Stimulated activated CD4-positive, alpha-beta T cell treated with anti-CD3 and anti-CD28 coated beads, Interleukin-2, amount 100 ng/mL, for 4 hours (primary cell): Measurements from ENCODE around the gene UGT1A3.
"Not testable (repeated sequence)": the region's sequence is repeated elsewhere in the genome, so short reads cannot be mapped to it uniquely, and the experiment has no call there.

ENCODE experiments used
- DNase-seq: peaks from one replicate; pipeline ENCODE4 v3.0.0-alpha.2; 2020; ENCODE audit warnings: low read depth

UGT1A3 gene

DNA sequence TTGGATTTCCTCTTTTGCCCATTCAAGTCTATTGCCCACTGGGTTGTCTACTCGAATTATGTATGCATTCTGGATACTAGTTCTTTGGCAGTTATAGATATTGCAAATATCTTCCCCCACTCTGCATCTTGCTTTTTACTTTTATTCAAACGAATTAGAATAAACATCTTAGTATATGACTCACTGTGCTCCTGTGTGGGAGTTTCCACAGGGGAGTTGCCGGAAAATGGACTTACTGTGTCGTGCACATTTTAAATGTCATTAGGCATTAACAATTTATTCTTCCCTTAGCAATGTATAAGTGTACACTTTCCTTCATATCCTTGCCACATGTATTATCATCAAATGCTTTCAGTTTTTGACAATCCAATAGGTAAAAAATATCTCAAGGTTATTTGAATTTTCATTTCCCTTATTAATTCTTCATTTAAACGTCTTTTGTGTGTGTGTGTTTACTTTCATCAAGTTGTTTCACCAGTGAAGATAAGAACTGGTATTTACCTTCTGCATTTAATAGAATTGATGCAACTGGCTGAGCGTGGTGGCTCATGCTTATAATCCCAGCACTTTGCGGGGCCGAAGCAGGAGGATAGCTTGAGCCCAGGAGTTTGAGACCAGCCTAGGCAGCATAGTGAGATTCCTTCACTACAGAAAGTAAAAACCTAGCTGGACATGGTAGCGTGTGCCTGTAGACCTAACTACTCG, 20.8 kb upstream of the UGT1A3 start:
- DNase-seq: no peak

DNA sequence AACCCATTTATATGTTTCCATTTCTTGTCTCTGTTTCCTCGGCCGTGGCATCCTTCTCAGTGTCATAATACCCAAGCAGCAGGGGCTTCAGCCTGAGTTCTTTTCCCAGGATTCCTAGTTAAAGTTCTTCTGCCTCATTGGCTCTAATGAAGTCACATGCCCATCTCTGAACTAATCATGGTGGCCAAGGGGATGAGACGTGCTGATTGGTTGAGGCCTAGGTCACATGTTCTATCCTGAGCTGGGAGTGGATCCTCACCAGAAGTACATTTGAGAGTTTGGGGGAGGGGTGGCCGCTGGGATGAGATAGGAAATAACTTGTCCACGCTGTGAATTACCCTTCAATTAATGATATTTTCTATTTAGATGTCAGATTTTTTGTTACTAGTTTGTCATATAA, 19.9 kb upstream of the UGT1A3 start:
- no peak for DNase-seq

DNA sequence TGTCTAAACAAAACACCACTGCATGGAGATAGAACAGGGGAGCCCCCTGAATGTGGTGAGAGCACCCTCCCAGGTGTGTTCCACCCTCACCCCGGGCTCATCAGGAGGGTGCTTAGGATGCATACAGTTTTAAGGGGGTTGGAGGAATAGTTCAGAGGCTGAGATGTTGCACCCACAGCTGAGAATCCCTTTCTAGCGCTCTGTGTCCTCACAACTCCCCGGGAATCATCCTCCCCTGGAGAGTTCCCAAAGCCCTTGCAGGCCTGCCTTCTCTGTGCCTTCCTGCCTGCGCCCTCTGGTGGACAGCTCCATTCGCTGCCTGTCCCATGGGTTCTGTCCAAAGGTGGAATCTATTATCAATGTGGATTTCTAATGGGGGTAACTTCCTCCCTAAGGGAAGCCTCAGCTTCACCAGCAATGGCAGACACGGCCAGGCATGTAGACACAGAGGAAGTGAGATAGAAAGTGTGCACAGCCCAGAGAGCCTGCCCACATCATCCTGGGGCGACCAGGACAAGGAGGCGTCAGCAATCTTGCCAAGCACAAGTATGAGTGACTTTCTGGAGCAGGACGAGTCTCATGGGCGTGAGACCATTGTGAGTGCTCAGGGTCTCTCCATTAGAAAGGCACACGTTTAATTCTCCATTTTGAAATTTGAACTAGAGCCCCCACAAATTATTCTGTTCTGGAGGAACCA, 17.4 kb upstream of the UGT1A3 start:
- DNase-seq: peak; percentile 37

DNA sequence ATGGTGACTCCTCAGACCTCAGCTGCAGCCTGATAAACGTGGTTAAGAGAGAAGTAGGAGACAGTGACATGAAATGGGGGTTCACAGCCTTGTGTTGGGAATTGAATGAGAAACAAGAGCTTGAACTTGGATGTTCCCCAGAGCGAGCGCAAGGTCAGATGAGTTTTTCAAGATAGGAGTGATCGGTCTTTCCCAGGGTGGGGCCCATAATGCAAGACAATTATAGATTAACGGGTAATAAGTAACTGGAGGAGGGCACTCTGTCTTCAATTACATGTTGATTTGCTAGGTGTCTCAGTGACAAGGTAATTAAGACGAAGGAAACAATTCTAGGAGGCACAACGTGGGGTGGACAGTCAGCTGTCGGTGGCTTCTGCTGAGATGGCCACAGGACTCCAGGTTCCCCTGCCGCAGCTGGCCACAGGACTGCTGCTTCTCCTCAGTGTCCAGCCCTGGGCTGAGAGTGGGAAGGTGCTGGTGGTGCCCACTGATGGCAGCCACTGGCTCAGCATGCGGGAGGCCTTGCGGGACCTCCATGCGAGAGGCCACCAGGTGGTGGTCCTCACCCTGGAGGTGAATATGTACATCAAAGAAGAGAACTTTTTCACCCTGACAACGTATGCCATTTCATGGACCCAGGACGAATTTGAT, 16.1 kb upstream of the UGT1A3 start, which contains the start of gene UGT1A5:
Gene UGT1A5, plus strand, starts transcription at position 297 of the 651 bp plus-strand sequence. Its CDS starts 85 bp downstream, at position 382.
- DNase-seq: no peak

DNA sequence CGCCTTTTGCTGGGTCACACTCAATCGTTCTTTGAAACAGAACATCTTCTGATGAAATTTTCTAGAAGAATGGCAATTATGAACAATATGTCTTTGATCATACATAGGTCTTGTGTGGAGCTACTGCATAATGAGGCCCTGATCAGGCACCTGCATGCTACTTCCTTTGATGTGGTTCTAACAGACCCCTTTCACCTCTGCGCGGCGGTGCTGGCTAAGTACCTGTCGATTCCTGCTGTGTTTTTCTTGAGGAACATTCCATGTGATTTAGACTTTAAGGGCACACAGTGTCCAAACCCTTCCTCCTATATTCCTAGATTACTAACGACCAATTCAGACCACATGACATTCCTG, 15.6 kb upstream of the UGT1A3 start:
- DNase-seq: no peak

DNA sequence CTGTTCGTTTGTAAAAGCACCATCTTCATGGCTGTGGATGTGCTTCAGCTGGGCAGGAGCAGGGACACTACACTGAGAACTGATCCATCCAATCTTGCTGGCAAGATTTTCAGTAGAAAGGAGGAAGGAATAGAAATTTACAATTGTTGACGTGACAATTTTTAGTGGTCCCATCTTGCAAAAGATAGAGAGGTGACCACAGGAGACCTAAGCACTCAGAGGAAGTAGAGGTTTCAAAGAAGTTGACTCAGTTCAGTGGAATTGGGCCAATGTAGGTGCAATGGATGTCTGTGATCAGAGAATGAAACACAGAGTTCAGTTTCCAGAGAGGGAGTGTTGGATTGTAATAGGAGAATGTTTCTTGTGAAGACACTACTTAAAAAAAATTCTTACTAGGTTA, 14.7 kb upstream of the UGT1A3 start:
- no peak for DNase-seq

DNA sequence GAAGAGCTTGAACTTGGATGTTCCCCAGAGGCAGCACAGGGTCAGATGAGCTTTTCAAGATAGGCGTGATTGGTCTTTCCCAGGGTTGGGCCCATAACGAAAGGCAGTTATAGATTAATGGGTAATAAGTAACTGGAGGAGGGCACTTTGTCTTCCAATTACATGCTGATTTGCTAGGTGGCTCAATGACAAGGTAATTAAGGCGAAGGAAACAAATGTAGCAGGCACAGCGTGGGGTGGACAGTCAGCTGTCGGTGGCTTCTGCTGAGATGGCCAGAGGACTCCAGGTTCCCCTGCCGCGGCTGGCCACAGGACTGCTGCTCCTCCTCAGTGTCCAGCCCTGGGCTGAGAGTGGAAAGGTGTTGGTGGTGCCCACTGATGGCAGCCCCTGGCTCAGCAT, 10.3 kb upstream of the UGT1A3 start, which contains the start of gene UGT1A4:
Gene UGT1A4, plus strand, starts transcription at position 185 of the 400 bp plus-strand sequence. Its CDS starts 85 bp downstream, at position 270.
- no peak for DNase-seq

DNA sequence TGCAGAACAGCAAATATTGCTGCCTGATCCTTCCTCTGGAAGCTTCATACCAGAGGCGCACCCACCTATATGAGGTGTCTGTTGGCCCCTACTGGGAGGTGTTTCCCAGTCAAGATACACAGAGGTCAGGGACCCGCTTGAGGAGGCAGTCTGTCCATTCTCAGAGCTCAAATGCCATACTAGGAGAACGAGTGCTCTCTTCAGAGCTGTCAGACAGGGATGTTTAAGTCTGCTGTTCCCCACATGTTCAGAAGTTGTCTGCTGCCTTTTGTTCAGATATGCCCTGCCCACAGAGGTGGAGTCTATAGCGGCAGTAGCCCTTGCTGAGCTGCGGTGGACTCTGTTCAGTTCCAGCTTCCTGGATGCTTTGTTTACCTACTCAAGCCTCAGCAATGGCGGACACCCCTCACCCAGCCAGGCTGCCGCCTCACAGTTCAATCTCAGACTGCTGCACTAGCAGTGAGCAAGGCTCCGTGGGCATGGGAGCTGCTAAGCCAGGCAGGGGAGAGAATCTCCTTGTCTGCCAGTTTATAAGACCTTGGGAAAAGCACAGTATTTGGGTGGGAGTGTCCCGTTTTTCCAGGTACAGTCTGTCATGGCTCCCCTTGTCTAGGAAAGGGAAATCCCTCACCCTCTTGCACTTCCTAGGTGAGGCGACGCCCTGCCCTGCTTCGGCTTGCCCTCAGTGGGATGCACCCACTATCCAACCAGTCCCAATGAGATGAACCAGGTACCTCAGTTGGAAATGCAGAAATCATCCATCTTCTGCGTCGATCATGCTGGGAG, 8.2 kb downstream of the UGT1A3 start:
- not testable (repeated sequence) for DNase-seq

DNA sequence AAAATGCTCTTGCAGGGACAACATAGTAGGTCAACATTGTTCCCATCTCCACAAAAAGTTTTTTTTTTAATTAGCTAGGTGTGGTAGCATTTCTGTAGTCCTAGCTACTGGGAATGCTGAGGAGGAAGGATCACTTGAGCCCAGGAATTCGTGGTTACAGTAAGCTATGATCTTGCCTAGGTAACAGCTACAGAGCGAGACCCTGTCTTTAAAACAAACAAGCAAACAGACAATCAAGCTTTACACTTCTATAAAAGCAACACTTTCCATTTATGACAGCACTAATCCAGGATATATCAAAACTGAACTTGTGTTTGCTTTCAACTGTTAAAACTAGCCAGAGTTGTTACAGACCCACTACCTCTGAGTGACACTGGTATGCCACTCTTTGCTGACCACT, 12.0 kb downstream of the UGT1A3 start:
- DNase-seq: no peak

DNA sequence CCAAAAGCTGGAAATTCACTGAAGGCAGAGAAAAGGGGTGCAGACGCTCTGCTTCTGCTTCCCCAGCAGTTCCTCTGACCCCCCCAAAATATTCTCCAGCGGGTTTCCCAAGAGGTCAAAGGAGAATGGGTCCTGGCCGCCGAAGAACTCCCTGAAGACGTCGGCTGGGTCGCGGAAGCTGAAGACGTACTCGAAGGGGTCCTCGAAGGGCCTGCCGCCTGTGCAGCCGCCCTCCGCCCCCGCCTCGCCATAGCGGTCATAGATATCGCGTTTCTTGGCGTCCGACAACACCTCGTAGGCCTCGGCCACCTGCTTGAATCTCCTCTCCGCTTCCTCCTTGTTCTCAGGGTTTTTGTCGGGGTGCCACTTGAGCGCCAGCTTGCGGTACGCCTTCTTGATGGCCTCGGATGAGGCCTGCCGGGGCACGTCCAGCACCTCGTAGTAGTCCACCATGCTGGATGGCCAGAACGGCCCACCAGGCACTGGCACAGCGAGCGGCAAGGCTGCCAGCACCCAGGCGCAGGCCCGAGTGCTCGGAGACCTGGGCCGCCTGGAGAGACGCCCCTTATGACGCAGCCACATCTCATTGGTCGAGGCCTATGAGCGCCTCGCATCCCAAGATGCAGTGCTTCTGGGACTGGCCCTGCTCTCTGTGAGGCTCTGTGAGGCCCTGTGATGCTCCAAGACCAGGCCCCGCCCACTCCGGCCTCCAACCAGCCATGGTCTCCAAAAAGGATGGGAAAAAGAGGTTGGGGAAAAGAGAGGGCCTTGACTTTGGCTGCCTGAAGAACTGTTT, 14.8 kb downstream of the UGT1A3 start:
- no peak for DNase-seq

DNA sequence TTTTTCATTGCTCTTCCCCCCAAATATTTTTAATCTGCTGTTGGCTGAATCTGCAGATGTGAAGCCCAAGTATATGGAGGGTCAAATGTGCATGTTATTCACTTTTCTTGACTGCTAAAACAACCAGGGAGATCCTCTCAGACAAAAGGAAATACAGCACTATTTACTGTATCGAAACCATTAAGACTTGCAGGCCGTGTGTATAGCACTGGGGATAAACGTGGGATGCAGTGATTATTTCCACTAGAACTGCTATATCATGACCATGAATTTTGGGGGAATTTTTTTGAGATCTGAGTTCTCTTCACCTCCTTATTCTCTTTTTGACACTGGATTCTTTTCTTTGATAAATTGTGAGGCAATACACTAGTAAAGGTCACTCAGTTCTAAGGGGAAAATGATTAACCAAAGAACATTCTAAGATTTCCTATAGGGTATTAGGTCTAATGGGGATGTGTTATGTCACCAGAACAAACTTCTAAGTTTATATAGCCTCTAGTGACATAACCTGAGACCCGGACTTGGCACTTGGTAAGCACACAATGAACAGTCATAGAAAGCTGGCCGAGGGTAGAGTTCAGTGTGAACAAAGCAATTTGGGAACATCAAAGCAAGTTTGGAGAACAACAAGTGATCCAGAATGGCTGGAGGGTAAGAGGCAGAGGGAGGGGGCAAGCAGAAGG, 16.4 kb downstream of the UGT1A3 start:
- no peak for DNase-seq

DNA sequence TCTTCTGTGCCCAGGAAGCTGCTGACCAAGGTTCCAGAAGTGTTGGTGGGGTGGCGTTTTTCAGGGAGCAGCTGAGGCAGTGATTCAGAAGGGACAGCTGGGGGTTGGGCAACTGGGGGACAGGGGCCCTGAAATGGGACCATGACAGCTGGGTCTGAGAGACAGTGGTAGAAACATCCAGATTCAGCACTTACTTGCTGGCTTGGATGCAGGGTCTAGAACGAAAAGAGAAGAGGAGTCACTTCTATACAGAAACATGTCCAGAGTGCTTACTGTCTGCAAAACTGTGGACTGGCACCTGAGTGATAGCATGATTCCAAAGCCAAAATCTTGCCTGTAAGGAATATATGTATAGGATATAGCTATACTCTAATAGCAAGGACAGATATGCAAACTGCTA, 17.0 kb downstream of the UGT1A3 start:
- not testable (repeated sequence) for DNase-seq

DNA sequence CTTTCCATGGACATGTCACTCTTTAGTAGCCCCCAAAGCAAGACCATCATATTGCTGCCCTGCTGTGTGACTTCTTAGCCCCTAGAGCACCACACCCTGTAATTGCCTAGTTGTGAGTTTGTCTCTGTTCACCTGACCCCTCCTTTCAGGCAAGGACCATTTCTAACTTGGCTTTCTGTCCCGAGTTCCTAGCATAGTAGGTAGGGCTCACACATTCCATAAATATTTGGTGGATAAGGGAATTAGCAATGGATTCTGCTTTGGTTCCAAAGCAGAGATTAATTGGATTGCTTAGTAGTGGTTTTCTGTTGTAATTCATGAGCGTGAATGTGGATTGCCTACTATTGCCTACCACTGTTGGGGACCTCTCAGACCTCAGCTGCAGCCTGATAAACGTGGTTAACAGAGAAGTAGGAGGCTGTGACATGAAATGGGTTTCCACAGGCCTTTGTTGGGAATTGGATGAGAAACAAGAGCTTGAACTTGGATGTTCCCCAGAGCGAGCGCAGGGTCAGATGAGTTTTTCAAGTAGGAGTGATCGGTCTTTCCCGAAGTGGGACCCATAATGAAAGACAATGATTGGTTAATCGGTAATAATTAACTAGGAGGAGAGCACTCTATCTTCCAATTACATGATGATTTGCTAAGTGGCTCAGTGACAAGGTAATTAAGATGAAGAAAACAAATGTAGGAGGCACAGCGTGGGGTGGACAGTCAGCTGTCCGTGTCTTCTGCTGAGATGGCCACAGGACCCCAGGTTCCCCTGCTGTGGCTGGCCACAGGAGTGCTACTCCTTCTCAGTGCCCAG, 17.8 kb downstream of the UGT1A3 start:
- no peak for DNase-seq

DNA sequence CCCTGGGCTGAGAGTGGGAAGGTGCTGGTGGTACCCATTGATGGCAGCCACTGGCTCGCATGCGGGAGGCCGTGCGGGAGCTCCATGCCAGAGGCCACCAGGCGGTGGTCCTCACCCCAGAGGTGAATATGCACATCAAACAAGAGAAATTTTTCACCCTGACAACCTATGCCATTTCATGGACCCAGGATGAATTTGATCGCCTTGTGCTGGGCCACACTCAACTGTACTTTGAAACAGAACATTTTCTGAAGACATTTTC, 18.4 kb downstream of the UGT1A3 start:
- DNase-seq: no peak

DNA sequence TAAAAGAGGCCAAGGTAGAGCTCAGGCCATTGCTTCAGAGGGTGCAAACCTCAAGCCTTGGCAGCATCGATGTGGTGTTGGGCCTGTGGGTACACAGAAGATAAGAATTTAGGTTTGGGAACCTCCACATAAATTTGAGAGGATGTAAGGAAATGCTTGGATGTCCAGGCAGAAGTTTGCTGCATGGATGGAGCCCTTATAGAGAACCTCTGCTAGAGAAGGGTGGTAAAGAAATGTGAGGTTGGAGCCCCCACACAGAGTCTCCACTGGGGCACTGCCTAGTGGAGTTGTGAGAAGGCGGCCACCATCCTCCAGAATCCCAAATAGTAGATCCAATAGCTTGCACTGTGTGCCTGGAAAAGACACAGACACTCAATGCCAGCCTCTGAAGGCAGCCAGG, 21.8 kb downstream of the UGT1A3 start:
- DNase-seq: not testable (repeated sequence)

DNA sequence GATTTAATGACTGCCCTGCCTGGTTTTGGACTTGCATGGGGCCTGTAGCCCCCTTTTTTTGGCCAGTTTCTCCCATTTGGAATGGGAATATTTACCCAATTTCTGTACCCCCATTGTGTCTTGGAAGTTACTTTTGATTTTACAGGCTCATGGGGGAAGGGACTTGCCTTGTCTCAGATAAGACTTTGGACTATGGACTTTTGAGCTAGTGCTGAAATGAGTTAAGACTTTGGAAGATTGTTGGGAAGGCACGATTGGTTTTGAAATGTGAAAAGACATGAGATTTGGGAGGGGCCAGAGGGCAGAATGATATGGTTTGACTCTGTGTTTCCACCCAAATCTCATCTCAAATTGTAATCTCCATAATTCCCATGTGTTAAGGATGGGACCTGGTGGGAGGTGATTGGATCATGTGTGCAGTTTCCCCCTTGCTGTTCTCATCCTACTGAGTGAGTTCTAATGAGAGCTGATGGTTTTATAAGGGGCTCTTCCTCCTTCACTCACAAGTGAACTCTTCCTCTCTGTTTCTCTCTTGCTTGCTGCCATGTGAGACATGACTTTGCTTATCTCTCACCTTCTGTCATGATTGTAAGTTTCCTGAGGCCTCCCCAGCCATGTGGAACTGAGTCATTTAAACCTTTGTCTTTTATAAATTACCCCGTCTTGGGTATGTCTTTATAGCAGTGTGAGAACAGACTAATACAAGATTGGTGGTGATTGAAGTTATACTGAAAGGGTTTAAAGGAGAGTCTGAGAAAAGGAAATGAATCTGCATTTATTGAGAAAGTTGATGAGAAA, 22.6 kb downstream of the UGT1A3 start:
- not testable (repeated sequence) for DNase-seq

DNA sequence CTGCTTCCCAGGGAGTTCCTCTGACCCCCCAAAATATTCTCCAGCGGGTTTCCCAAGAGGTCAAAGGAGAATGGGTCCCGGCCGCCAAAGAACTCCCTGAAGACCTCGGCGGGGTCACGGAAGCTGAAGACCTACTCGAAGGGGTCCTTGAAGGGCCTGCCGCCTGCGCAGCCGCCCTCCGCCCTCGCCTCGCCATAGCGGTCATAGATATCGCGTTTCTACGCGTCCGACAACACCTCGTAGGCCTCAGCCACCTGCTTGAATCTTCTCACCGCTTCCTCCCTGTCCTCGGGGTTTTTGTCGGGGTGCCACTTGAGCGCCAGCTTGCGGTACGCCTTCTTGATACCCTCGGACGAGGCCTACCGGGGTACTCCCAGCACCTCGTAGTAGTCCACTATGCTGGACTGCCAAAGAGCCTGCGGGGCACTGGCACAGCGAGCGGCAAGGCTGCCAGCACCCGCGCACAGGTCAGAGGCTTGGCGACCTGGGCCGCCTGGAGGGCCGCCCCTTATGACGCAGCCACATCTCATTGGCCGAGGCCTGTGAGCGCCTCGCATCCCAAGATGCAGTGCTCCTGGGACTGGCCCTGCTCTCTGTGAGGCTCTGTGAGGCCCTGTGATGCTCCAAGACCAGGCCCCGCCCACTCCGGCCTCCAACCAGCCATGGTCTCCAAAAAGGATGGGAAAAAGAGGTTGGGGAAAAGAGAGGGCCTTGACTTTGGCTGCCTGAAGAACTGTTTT, 26.2 kb downstream of the UGT1A3 start:
- DNase-seq: no peak

DNA sequence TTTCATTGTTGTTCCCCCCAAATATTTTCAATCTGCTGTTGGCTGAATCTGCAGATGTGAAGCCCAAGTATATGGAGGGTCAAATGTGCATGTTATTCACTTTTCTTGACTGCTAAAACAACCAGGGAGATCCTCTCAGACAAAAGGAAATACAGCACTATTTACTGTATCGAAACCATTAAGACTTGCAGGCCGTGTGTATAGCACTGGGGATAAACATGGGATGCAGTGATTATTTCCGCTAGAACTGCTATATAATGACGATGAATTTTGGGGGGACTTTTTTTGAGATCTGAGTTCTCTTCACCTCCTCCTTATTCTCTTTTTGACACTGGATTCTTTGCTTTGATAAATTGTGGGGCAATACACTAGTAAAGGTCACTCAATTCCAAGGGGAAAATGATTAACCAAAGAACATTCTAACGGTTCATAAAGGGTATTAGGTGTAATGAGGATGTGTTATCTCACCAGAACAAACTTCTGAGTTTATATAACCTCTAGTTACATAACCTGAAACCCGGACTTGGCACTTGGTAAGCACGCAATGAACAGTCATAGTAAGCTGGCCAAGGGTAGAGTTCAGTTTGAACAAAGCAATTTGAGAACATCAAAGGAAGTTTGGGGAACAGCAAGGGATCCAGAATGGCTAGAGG, 27.7 kb downstream of the UGT1A3 start:
- no peak for DNase-seq
